ENCODE data around the gene HEATR5A. TPM values are rescaled to one million over a fixed set of nuclear protein-coding genes. Genes with fewer than 3 reads are reported as not detected.
"Not testable (repeated sequence)": the region's sequence is repeated elsewhere in the genome, so short reads cannot be mapped to it uniquely, and the experiment has no call there.

HEATR5A gene
- polyA plus RNA-seq, 2 of the 4 experiments (the other 2 are of a cell fraction): 29.5 to 49.5 TPM

- H3K4me3 ChIP-seq; CTCF ChIA-PET; H3K27ac ChIP-seq; FAIRE-seq; H3K9me3 ChIP-seq; H3K4me1 ChIP-seq; ATAC-seq; DNase-seq (ENCODE audit: low read depth in 1 of 2, low spot score in 1 of 2); POLR2A ChIA-PET; H3K4me2 ChIP-seq: not testable (repeated sequence)
- WGBS (ENCODE audit: missing lambda C conversion rate): 85% methylated on average over 10 of the region's 10 CpGs
Observed at GRCh38 chr14:31242161-31242940, 178.0 kb downstream of the HEATR5A start.

Small RNA genes within 50 kb of the gene (small RNA-seq; reads per million reads assigned to genes)
- gene RF00019: 0 reads per million in 6 experiments

Other genes with a start within 250 kb of the HEATR5A start
- gene HECTD1, start 212.8 kb downstream of the HEATR5A start, polyA plus RNA-seq (2011; rRNA removed): 149 and 154 TPM in 2 replicates
- 58.8 to 60.9 TPM (median 60.7 TPM) in 3 replicates for gene HECTD1, start 212.8 kb downstream of the HEATR5A start, polyA plus RNA-seq (2017; fragmentation: RNase III; extraction: RNeasy Plus Mini Kit Qiagen cat#74134 plus additional on column Dnase treatment)
- gene DTD2, start 37.0 kb upstream of the HEATR5A start, polyA plus RNA-seq (2011; rRNA removed): 26.3 and 39.5 TPM in 2 replicates
- 24.9 to 29.6 TPM (median 28.5 TPM) in 3 replicates for gene DTD2, start 37.0 kb upstream of the HEATR5A start, polyA plus RNA-seq (2017; fragmentation: RNase III; extraction: RNeasy Plus Mini Kit Qiagen cat#74134 plus additional on column Dnase treatment)
- gene GPR33, start 67.5 kb upstream of the HEATR5A start, polyA plus RNA-seq (2011; rRNA removed): not detected in 2 replicates
- gene GPR33, start 67.5 kb upstream of the HEATR5A start, polyA plus RNA-seq (2017; fragmentation: RNase III; extraction: RNeasy Plus Mini Kit Qiagen cat#74134 plus additional on column Dnase treatment): not detected in 3 replicates
- 14.1 and 14.9 TPM in 2 replicates for gene NUBPL, start 140.9 kb upstream of the HEATR5A start, polyA plus RNA-seq (2011; rRNA removed)
- 7.6 to 9.2 TPM (median 7.9 TPM) in 3 replicates for gene NUBPL, start 140.9 kb upstream of the HEATR5A start, polyA plus RNA-seq (2017; fragmentation: RNase III; extraction: RNeasy Plus Mini Kit Qiagen cat#74134 plus additional on column Dnase treatment)